H9 (cell line): ENCODE measurements around the gene SH3RF3. TPM values are rescaled to one million over a fixed set of nuclear protein-coding genes. Genes with fewer than 3 reads are reported as not detected.

Experiments
- DNase-seq: peaks from one replicate; pipeline ENCODE4 v3.0.0-alpha.2; 2017
- H2AFZ ChIP-seq: one replicate; pipeline ENCODE4 v1.6.1; 2013; ENCODE audit warnings: mild to moderate bottlenecking, low read length, control low read depth, moderate library complexity
- H2AK5ac ChIP-seq: 2 replicates; pipeline ENCODE4 v1.6.1; 2013; ENCODE audit warnings: low read length, control low read depth, mixed read lengths; ENCODE audit not compliant: insufficient read length
- H2BK120ac ChIP-seq: one replicate; pipeline ENCODE4 v1.6.1; 2013; ENCODE audit warnings: low read depth, mild to moderate bottlenecking, low read length, control low read depth, inconsistent platforms; ENCODE audit not compliant: poor library complexity, severe bottlenecking
- H2BK12ac ChIP-seq: 2 replicates; pipeline ENCODE4 v1.6.1; 2013; ENCODE audit warnings: low read length, control low read depth, mixed read lengths, low read depth; ENCODE audit not compliant: insufficient read length
- H2BK15ac ChIP-seq: 2 replicates; pipeline ENCODE4 v1.6.1; 2013; ENCODE audit warnings: low read depth, low read length, control low read depth
- H2BK20ac ChIP-seq: one replicate; pipeline ENCODE4 v1.6.1; 2013; ENCODE audit warnings: low read depth, mild to moderate bottlenecking, low read length, control low read depth, inconsistent platforms; ENCODE audit not compliant: poor library complexity, severe bottlenecking
- H2BK5ac ChIP-seq: 2 replicates; pipeline ENCODE4 v1.6.1; 2013; ENCODE audit warnings: low read length, control low read depth, mixed read lengths; ENCODE audit not compliant: insufficient read length
- H3K14ac ChIP-seq: 2 replicates; pipeline ENCODE4 v1.6.1; 2013; ENCODE audit warnings: low read length, control low read depth; ENCODE audit not compliant: insufficient read depth
- H3K18ac ChIP-seq: 2 replicates; pipeline ENCODE4 v1.6.1; 2013; ENCODE audit warnings: low read depth, mild to moderate bottlenecking, mixed read lengths, low read length, control low read depth; ENCODE audit not compliant: insufficient read length
- H3K23ac ChIP-seq: 2 replicates; pipeline ENCODE4 v1.6.1; 2013; ENCODE audit warnings: low read length, control low read depth, mixed read lengths, low read depth; ENCODE audit not compliant: insufficient read length
- H3K23me2 ChIP-seq: 2 replicates; pipeline ENCODE4 v1.6.1; 2013; ENCODE audit warnings: low read depth, mild to moderate bottlenecking, mixed read lengths, low read length, control low read depth; ENCODE audit not compliant: insufficient read length, poor library complexity, severe bottlenecking
- H3K27ac ChIP-seq: 2 replicates; pipeline ENCODE4 v1.5.1; 2013; ENCODE audit warnings: low read length, control low read depth, mixed read lengths, low read depth; ENCODE audit not compliant: insufficient read length
- H3K27me3 ChIP-seq: 2 replicates; pipeline ENCODE4 v1.6.1; 2013; ENCODE audit warnings: low read length, control low read depth, inconsistent platforms; ENCODE audit not compliant: insufficient read depth
- H3K4ac ChIP-seq: 2 replicates; pipeline ENCODE4 v1.6.1; 2013; ENCODE audit warnings: low read depth, mild to moderate bottlenecking, control low read depth, inconsistent platforms, low read length, moderate library complexity
- H3K4me1 ChIP-seq: 2 replicates; pipeline ENCODE4 v1.6.1; 2013; ENCODE audit warnings: low read length, control low read depth, inconsistent platforms; ENCODE audit not compliant: insufficient read depth
- H3K4me2 ChIP-seq: 2 replicates; pipeline ENCODE4 v1.6.1; 2013; ENCODE audit warnings: low read length, control low read depth, mixed read lengths; ENCODE audit not compliant: insufficient read length, insufficient read depth
- H3K56ac ChIP-seq: 2 replicates; pipeline ENCODE4 v1.6.1; 2013; ENCODE audit warnings: low read depth, mild to moderate bottlenecking, mixed read lengths, low read length, control low read depth; ENCODE audit not compliant: insufficient read length
- H3K79me1 ChIP-seq: 2 replicates; pipeline ENCODE4 v1.6.1; 2013; ENCODE audit warnings: low read depth, mild to moderate bottlenecking, moderate library complexity, low read length, control low read depth, inconsistent platforms; ENCODE audit not compliant: insufficient read depth, poor library complexity, severe bottlenecking
- H3K79me2 ChIP-seq: 2 replicates; pipeline ENCODE4 v1.6.1; 2013; ENCODE audit warnings: low read length, control low read depth, inconsistent platforms; ENCODE audit not compliant: insufficient read depth
- H3K9ac ChIP-seq: 2 replicates; pipeline ENCODE4 v1.6.1; 2013; ENCODE audit warnings: low read length, control low read depth, mixed read lengths; ENCODE audit not compliant: insufficient read length; ENCODE audit errors: extremely low read depth
- H3K9me3 ChIP-seq: one replicate; pipeline ENCODE4 v1.6.1; 2013; ENCODE audit warnings: low read depth, low read length, inconsistent platforms; ENCODE audit not compliant: control insufficient read depth
- H3T11ph ChIP-seq: one replicate; pipeline ENCODE4 v1.6.1; 2013; ENCODE audit warnings: mild to moderate bottlenecking, low read length, control low read depth, inconsistent platforms
- H4K20me1 ChIP-seq: one replicate; pipeline ENCODE4 v1.6.1; 2013; ENCODE audit not compliant: control insufficient read depth, insufficient read length, insufficient read depth
- H4K5ac ChIP-seq: 2 replicates; pipeline ENCODE4 v1.6.1; 2013; ENCODE audit warnings: low read depth, mild to moderate bottlenecking, mixed read lengths, low read length, control low read depth; ENCODE audit not compliant: insufficient read length
- H4K8ac ChIP-seq: replicated peaks from 2 replicates; pipeline ENCODE4 v1.6.1; 2013; ENCODE audit warnings: low read length, control low read depth, mixed read lengths, low read depth; ENCODE audit not compliant: insufficient read length
- H4K91ac ChIP-seq: 2 replicates; pipeline ENCODE4 v1.6.1; 2013; ENCODE audit warnings: low read depth, mild to moderate bottlenecking, moderate library complexity, mixed read lengths, low read length, control low read depth; ENCODE audit not compliant: insufficient read length
- H3K27ac Mint-ChIP-seq, 3 experiments: 2 replicates in 2 of 3; 3 replicates in 1 of 3; pipeline ENCODE4 v1.8.0; 2020 to 2021; ENCODE audit warnings: mixed read lengths in 3 of 3, mild to moderate bottlenecking in 1 of 3, moderate library complexity in 1 of 3
- H3K27me3 Mint-ChIP-seq: 2 replicates; pipeline ENCODE4 v1.8.0; 2021; ENCODE audit warnings: low read depth, mild to moderate bottlenecking, moderate library complexity, mixed read lengths
- H3K36me3 Mint-ChIP-seq, 3 experiments: 2 replicates in 2 of 3; 3 replicates in 1 of 3; pipeline ENCODE4 v1.8.0; 2020 to 2021; ENCODE audit warnings: low read depth in 3 of 3, mixed read lengths in 3 of 3; ENCODE audit not compliant: insufficient read depth in 1 of 3
- H3K4me1 Mint-ChIP-seq, 2 experiments: 2 replicates each; pipeline ENCODE4 v1.8.0; 2020; ENCODE audit warnings: mixed read lengths in 2 of 2
- H3K4me3 Mint-ChIP-seq, 2 experiments: 2 replicates in 1 of 2; 3 replicates in 1 of 2; pipeline ENCODE4 v1.8.0; 2020 to 2021; ENCODE audit warnings: mild to moderate bottlenecking in 2 of 2, mixed read lengths in 2 of 2, moderate library complexity in 1 of 2
- H3K9me3 Mint-ChIP-seq, 2 experiments: 2 replicates in 1 of 2; 3 replicates in 1 of 2; pipeline ENCODE4 v1.8.0; 2020; ENCODE audit warnings: mild to moderate bottlenecking in 2 of 2, mixed read lengths in 2 of 2, moderate library complexity in 1 of 2
- CTCF ChIP-seq: fragments of 200-600 bp; sonication (generic); conservative IDR thresholded peaks from 3 replicates; pipeline ENCODE4 v1.8.0; 2021; ENCODE audit warnings: antibody characterized with exemption, mild to moderate bottlenecking
- WGBS: extraction: QIAGEN DNeasy Blood & Tissue Kit; methylation state at CpG from one replicate; pipeline ENCODE4 v1.1.7; 2013; ENCODE audit warnings: missing lambda C conversion rate, low lambda C conversion rate, mixed read lengths; ENCODE audit not compliant: insufficient read length; ENCODE audit errors: extremely low coverage; 5-methylcytosine and 5-hydroxymethylcytosine counted together
- total RNA-seq: library from RNA; stranded (reverse); gene quantifications from 2 replicates; pipeline ENCODE4 v1.2.1, GENCODE V29; 2021

SH3RF3 gene
- total RNA-seq, 1 experiment from 2014 or later: 0.46 TPM

- Histone ChIP-seq H2BK15ac (no peak overlapping the region), H2BK120ac (no peak overlapping the region), H3K4ac (no peak overlapping the region), H2BK12ac (no peak overlapping the region), H3K23ac (no peak overlapping the region), H2AFZ (no peak overlapping the region), H2AK5ac (no peak overlapping the region), H3K9me3 (peaks cover 5% of the 10 kb centered on the region), H3T11ph (no peak overlapping the region), H2BK5ac (no peak overlapping the region), H4K5ac (no peak overlapping the region), H3K79me1 (no peaks in the 10 kb centered on the region), H3K27me3 (no peaks in the 10 kb centered on the region), H4K20me1 (no peaks in the 10 kb centered on the region), H3K4me1 (no peaks in the 10 kb centered on the region), H3K14ac (no peak overlapping the region), H4K91ac (no peak overlapping the region), H4K8ac (no peak overlapping the region), H3K23me2 (no peaks in the 10 kb centered on the region), H3K9ac (no peak overlapping the region), H3K79me2 (no peaks in the 10 kb centered on the region), H3K56ac (no peak overlapping the region), H3K27ac (no peak overlapping the region), H3K18ac (no peak overlapping the region), H2BK20ac (no peak overlapping the region), H3K4me2 (no peak overlapping the region)
- Mint-ChIP-seq H3K4me1 (peaks cover 6 to 10% of the 10 kb centered on the region in 2 experiments; a peak in 3 of 4 replicates), H3K27ac (no peak overlapping the region), H3K27me3 (peaks cover 2% of the 10 kb centered on the region), H3K4me3 (no peak overlapping the region), H3K36me3 (peaks cover 7 to 16% (median 7%) of the 10 kb centered on the region in 3 experiments), H3K9me3 (peaks cover 28 to 29% of the 10 kb centered on the region in 2 experiments)
- TF ChIP-seq CTCF: no peak
- DNase-seq: no peak
- WGBS: no CpG with 5 or more reads among the region's 4 CpGs
Observed at GRCh38 chr2:109439390-109439786, 310.4 kb downstream of the SH3RF3 start.
